Measurements from ENCODE around the gene DYNLRB2.

DYNLRB2 gene

GRCh38 chr16:80540516-80541305 is at the start of gene DYNLRB2:
Gene DYNLRB2 (plus strand): TSS chr16:80540993. CDS start chr16:80541077, 84 bp downstream.
- no peak for DNase-seq

GRCh38 chr16:80500116-80500859 is 40.5 kb upstream of the DYNLRB2 start:
- no peak for DNase-seq

- DNase-seq, result no peak
Observed at GRCh38 chr16:80500961-80501525, 39.8 kb upstream of the DYNLRB2 start.

GRCh38 chr16:80503107-80503506 is 37.7 kb upstream of the DYNLRB2 start:
- no peak for DNase-seq

GRCh38 chr16:80507538-80507937 is 33.3 kb upstream of the DYNLRB2 start:
- DNase-seq, result no peak

- no peak for DNase-seq
Observed at GRCh38 chr16:80509872-80510271, 30.9 kb upstream of the DYNLRB2 start.

- no peak for DNase-seq
Observed at GRCh38 chr16:80511824-80512592, 28.8 kb upstream of the DYNLRB2 start.

- DNase-seq, result no peak
Observed at GRCh38 chr16:80512593-80512853, 28.3 kb upstream of the DYNLRB2 start.

GRCh38 chr16:80515374-80515773 is 25.4 kb upstream of the DYNLRB2 start:
- no peak for DNase-seq

- DNase-seq, result no peak
Observed at GRCh38 chr16:80517846-80518245, 22.9 kb upstream of the DYNLRB2 start.

- no peak for DNase-seq
Observed at GRCh38 chr16:80518436-80518835, 22.4 kb upstream of the DYNLRB2 start.

GRCh38 chr16:80519189-80519588 is 21.6 kb upstream of the DYNLRB2 start:
- no peak for DNase-seq

- no peak for DNase-seq
Observed at GRCh38 chr16:80525420-80525819, 15.4 kb upstream of the DYNLRB2 start.

- DNase-seq, result peak in 1 of 2 experiments; percentile 37
Observed at GRCh38 chr16:80526418-80527061, 14.3 kb upstream of the DYNLRB2 start.

- no peak for DNase-seq
Observed at GRCh38 chr16:80527297-80527696, 13.5 kb upstream of the DYNLRB2 start.

- no peak for DNase-seq
Observed at GRCh38 chr16:80530479-80530878, 10.3 kb upstream of the DYNLRB2 start.

- no peak for DNase-seq
Observed at GRCh38 chr16:80536238-80536637, 4.6 kb upstream of the DYNLRB2 start.

GRCh38 chr16:80541306-80541694 is 507 bp downstream of the DYNLRB2 start:
- DNase-seq, result no peak

- DNase-seq, result no peak
Observed at GRCh38 chr16:80543162-80543561, 2.4 kb downstream of the DYNLRB2 start.

- no peak for DNase-seq
Observed at GRCh38 chr16:80544326-80544725, 3.5 kb downstream of the DYNLRB2 start.

- no peak for DNase-seq
Observed at GRCh38 chr16:80546249-80546648, 5.5 kb downstream of the DYNLRB2 start.

GRCh38 chr16:80547145-80547544 is 6.4 kb downstream of the DYNLRB2 start:
- DNase-seq, result no peak

GRCh38 chr16:80552277-80552676 is 11.5 kb downstream of the DYNLRB2 start:
- no peak for DNase-seq
